HepG2 (cell line): ENCODE data around the gene HES1. TPM values are rescaled to one million over a fixed set of nuclear protein-coding genes. Genes with fewer than 3 reads are reported as not detected.

Experiments
- ARID4A ChIP-seq: sonication (generic); formaldehyde crosslinking; IDR thresholded peaks from 2 replicates; pipeline ENCODE4 v1.5.0; 2020; ENCODE audit warnings: mild to moderate bottlenecking, missing genetic modification reagents, borderline replicate concordance
- DRAP1 ChIP-seq: IDR thresholded peaks from 2 replicates; pipeline ENCODE4 v1.6.1; 2016; ENCODE audit warnings: missing genetic modification reagents, missing compliant biosample characterization
- PLSCR1 ChIP-seq: sonication (generic); formaldehyde crosslinking; IDR thresholded peaks from 2 replicates; pipeline ENCODE4 v1.5.0; 2020; ENCODE audit warnings: missing genetic modification reagents, mild to moderate bottlenecking, borderline replicate concordance
- SKIL ChIP-seq: sonication (generic); formaldehyde crosslinking; IDR thresholded peaks from 2 replicates; pipeline ENCODE4 v1.8.0; 2022; ENCODE audit warnings: missing genetic modification reagents, mild to moderate bottlenecking, moderate library complexity, borderline replicate concordance
- SMARCE1 ChIP-seq: fragments of 450-650 bp; IDR thresholded peaks from 2 replicates; pipeline ENCODE4 v1.6.1; 2017; ENCODE audit warnings: borderline replicate concordance
- YY1 ChIP-seq: IDR thresholded peaks from 2 replicates; pipeline ENCODE4 v1.6.1; 2011; ENCODE audit warnings: low read length, low read depth, moderate library complexity, mild to moderate bottlenecking; ENCODE audit not compliant: insufficient read depth, insufficient replicate concordance
- ZNF768 ChIP-seq: sonication (generic); formaldehyde crosslinking; IDR thresholded peaks from 2 replicates; pipeline ENCODE4 v1.4.0; 2020; ENCODE audit warnings: missing genetic modification reagents
- polyA plus RNA-seq, 8 experiments: library from polyadenylated mRNA; depleted of rRNA in 3 of 8; stranded (reverse) in 7 of 8; unstranded in 1 of 8; fragments of >200 nt; fragmentation: Illumina TruSeq in 4 of 8; extraction: Trizol in 4 of 8; gene quantifications; 2 replicates each; pipeline versions ENCODE4 v1.2.1 to v1.2.3, GENCODE V29; 2011 to 2016; ENCODE audit warnings: low read depth in 4 of 8, missing spikeins in 1 of 8, mixed read lengths in 1 of 8; ENCODE audit not compliant: insufficient read depth in 1 of 8
- total RNA-seq, 5 experiments: library from RNA; depleted of rRNA; stranded (reverse); fragments of >200 nt; fragmentation: Illumina TruSeq; extraction: Trizol; gene quantifications; 2 replicates each; pipeline ENCODE4 v1.2.3, GENCODE V29; 2016; ENCODE audit warnings: low read depth in 1 of 5

The HES1 gene
- total and polyA plus RNA-seq, 2 of the 13 experiments (the other 11 are each of a cell fraction or from before 2014, with no cell fraction given): 15.4 to 19.8 TPM

- TF ChIP-seq PLSCR1 (CRISPR knock-in tag) (no peak), ARID4A (CRISPR knock-in tag) (peak; percentile 42; the same call in 1 of the 2 replicates), DRAP1 (CRISPR knock-in tag) (peak; percentile 72), YY1 (peak; percentile 30), SKIL (no peak), SMARCE1 (no peak), ZNF768 (CRISPR knock-in tag) (peak; percentile 45; the same call in 1 of the 2 replicates)
Measured at GRCh38 chr3:194130807-194131589, 5.0 kb upstream of the HES1 start (continued).
